ENCODE measurements around the gene TUBAL3.

GRCh38 chr10:5355594-5356301, 48.9 kb downstream of the TUBAL3 start:
- no peak for TF ChIP-seq CHD1 (IDR thresholded peaks at IDR 0.05; ENCODE audit: low read depth, low read length)
- no peak for TF ChIP-seq CTCF (conservative IDR thresholded peaks at IDR 0.05; ENCODE audit: low read depth, low read length)
- no peak for TF ChIP-seq RCOR1 (IDR thresholded peaks at IDR 0.05; ENCODE audit: insufficient replicate concordance, low read length)
- no peak for TF ChIP-seq USF2 (IDR thresholded peaks at IDR 0.05; ENCODE audit: low read depth, low read length)
- TF ChIP-seq BHLHE40 (IDR thresholded peaks at IDR 0.05; ENCODE audit: low read depth, low read length) = no peak
- no peak for TF ChIP-seq CEBPB (IDR thresholded peaks at IDR 0.05; ENCODE audit: low read depth, low read length)
- no peak for TF ChIP-seq POLR2A (IDR thresholded peaks at IDR 0.05; ENCODE audit: low read depth, low read length)
- TF ChIP-seq SMC3 (IDR thresholded peaks at IDR 0.05; ENCODE audit: low read depth, low read length) = no peak
- TF ChIP-seq FOS (IDR thresholded peaks at IDR 0.05; ENCODE audit: low read depth, low read length) = no peak
- no peak for TF ChIP-seq NFE2L2 (IDR thresholded peaks at IDR 0.05; ENCODE audit: low read depth, low read length)
- TF ChIP-seq RAD21 (IDR thresholded peaks at IDR 0.05; ENCODE audit: low read length) = no peak
